Transverse colon (tissue), 4 donors: ENCODE data around the gene RESP18.

Source experiments
- CTCF ChIP-seq, 5 experiments: fragments of 200-600 bp in 3 of 5; fragments of 450-650 bp in 2 of 5; sonication (generic) in 3 of 5; IDR thresholded peaks; 1 replicate in 2 of 5; 2 replicates in 3 of 5; pipeline ENCODE4 v1.5.1; 2016 to 2017; ENCODE audit warnings: antibody characterized with exemption in 5 of 5, inconsistent platforms in 3 of 5, mild to moderate bottlenecking in 2 of 5, moderate library complexity in 1 of 5
- POLR2A ChIP-seq: fragments of 450-650 bp; IDR thresholded peaks from one replicate; pipeline ENCODE4 v1.6.1; 2016; ENCODE audit warnings: antibody characterized with exemption, mild to moderate bottlenecking, moderate library complexity
- POLR2AphosphoS5 ChIP-seq, 3 donors: sonication (generic); formaldehyde crosslinking; IDR thresholded peaks; one replicate each; pipeline ENCODE4 v1.6.1; 2016; ENCODE audit warnings: antibody characterized with exemption in 3 of 3

- TF ChIP-seq CTCF (IDR thresholded peaks at IDR 0.05) = peak; percentile 58 to 67 (median 60)
- no peak for TF ChIP-seq POLR2A
- TF ChIP-seq POLR2AphosphoS5 (IDR thresholded peaks at IDR 0.05) = no peak
These were observed 20.0 kb upstream of the RESP18 start for GRCh38 chr2:219352448-219353023.
